Activated CD4-positive, alpha-beta T cell treated with anti-CD3 and anti-CD28 coated beads, Interleukin-2, amount 10 ng/mL, durations not matched to agents 24 days and 14 days (primary cell): ENCODE results near the gene CDH15. TPM values are rescaled to one million over a fixed set of nuclear protein-coding genes. Genes with fewer than 3 reads are reported as not detected.

Source experiments
- DNase-seq: peaks from one replicate; pipeline ENCODE4 v3.0.0; 2022
- H3K27ac Mint-ChIP-seq: one replicate; pipeline ENCODE4 v1.8.0; 2022; ENCODE audit warnings: mild to moderate bottlenecking, mixed read lengths
- H3K27me3 Mint-ChIP-seq: one replicate; pipeline ENCODE4 v1.8.0; 2022; ENCODE audit warnings: mixed read lengths
- H3K36me3 Mint-ChIP-seq: one replicate; pipeline ENCODE4 v1.8.0; 2022; ENCODE audit warnings: low read depth, mild to moderate bottlenecking, mixed read lengths
- H3K4me1 Mint-ChIP-seq: one replicate; pipeline ENCODE4 v1.8.0; 2021; ENCODE audit warnings: mixed read lengths
- H3K4me3 Mint-ChIP-seq: one replicate; pipeline ENCODE4 v1.8.0; 2022; ENCODE audit warnings: mild to moderate bottlenecking, moderate library complexity, mixed read lengths
- H3K9me3 Mint-ChIP-seq: one replicate; pipeline ENCODE4 v1.8.0; 2021; ENCODE audit warnings: mixed read lengths
- intact Hi-C: fragments of 100-400 bp; cut with micrococcal nuclease; formaldehyde crosslinking; loops from one replicate; pipeline ENCODE4 v1.15.1; 2023
- total RNA-seq: library from RNA; stranded (reverse); gene quantifications from 2 replicates; pipeline ENCODE4 v1.2.3, GENCODE V29; 2022

CDH15 gene
- total RNA-seq, 1 donor from 2014 or later = not detected

GRCh38 chr16:89195521-89196171, 24.1 kb downstream of the CDH15 start:
- H3K27me3 Mint-ChIP-seq = peaks cover 8% of the 10 kb centered on the region
- H3K9me3 Mint-ChIP-seq = no peaks in the 10 kb centered on the region
- H3K27ac Mint-ChIP-seq = no peak overlapping the region
- intact Hi-C loops = no loop called here
- H3K4me3 Mint-ChIP-seq = no peak overlapping the region
- no peaks in the 10 kb centered on the region for H3K36me3 Mint-ChIP-seq
- H3K4me1 Mint-ChIP-seq = peaks cover 1% of the 10 kb centered on the region
- no peak for DNase-seq

DNA sequence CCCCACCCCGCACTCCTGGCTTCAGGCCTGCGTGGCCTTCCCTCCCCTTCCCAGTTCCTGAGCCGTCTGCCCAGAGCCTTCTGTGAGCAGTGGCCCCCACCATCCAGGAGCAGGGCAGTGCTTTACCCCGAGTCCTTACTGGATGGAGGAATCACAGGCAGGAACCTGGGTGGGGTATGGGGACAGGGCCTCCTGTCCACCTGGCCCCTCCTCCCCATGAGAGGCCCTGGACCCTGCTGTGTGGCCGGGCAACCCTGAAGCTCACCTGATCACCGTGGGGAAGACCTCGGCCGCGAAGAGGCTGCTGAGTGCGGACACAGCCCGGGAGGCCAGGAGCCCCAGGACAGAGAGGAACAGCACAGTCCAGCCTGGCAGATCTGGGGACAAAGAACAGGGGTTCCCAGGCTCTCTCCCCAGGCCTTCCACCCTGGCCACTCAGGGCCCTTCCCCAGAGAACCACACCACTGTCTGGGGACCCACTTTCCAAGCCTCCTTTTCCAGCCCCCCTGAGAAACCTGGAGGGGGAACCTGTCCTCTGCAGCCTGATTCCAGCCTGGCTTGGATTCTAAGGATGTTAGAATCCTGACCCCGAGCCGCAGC, 25.6 kb downstream of the CDH15 start:
- H3K9me3 Mint-ChIP-seq = no peaks in the 10 kb centered on the region
- intact Hi-C loops = no loop called here
- H3K4me3 Mint-ChIP-seq = no peak overlapping the region
- no peaks in the 10 kb centered on the region for H3K36me3 Mint-ChIP-seq
- peaks cover 3% of the 10 kb centered on the region for H3K4me1 Mint-ChIP-seq
- no peak overlapping the region for H3K27ac Mint-ChIP-seq
- DNase-seq = no peak
- H3K27me3 Mint-ChIP-seq = peaks cover 10% of the 10 kb centered on the region

GRCh38 chr16:89197633-89198416, 26.3 kb downstream of the CDH15 start:
- intact Hi-C loops = no loop called here
- H3K4me1 Mint-ChIP-seq = peaks cover 5% of the 10 kb centered on the region
- H3K9me3 Mint-ChIP-seq = no peaks in the 10 kb centered on the region
- no peak for DNase-seq
- H3K27me3 Mint-ChIP-seq = peaks cover 13% of the 10 kb centered on the region
- H3K27ac Mint-ChIP-seq = no peak overlapping the region
- no peak overlapping the region for H3K4me3 Mint-ChIP-seq
- H3K36me3 Mint-ChIP-seq = no peaks in the 10 kb centered on the region

DNA sequence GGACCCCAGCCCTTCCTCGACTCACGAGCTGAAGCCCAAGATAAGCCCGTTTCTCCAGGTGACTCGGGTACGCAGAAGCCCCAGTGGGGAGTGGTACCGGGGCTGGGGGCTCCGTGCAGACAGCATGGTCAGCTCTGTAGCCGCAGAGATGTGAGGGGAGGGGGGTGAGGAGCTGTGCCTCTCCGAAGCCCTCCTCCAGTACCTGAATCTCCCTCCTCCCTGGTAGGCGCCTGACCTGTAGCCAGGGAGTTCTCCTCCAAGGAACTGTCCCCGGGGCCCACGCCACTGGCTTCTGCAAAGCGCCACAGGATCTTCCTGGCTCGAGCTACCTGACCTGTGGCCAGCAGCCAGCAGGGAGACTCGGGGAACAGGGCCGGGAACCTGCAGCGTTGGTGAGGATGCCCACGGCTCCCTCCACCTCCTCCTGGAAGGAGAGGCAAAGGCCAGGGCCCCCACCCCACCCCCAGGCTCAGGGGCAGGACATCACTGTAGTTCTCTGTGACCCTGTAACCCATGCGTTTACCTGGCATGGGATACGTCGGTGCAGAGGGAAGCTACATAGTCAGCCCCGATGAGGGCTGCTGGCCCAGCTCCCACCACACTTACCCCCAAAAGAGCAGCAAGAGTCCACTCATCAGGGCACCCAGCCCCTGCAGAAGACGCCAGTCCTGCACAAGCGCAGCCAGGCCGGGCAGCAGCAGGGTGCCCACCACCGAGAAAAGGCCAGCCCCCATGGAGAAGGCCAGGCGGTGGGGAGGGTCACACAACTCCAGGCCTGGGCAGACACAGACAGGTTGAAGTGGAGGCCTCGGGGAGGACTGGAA, 27.1 kb downstream of the CDH15 start:
- no peak for DNase-seq
- intact Hi-C loops = no loop called here
- peaks cover 22% of the 10 kb centered on the region for H3K27me3 Mint-ChIP-seq
- no peaks in the 10 kb centered on the region for H3K36me3 Mint-ChIP-seq
- no peak overlapping the region for H3K27ac Mint-ChIP-seq
- H3K9me3 Mint-ChIP-seq = no peaks in the 10 kb centered on the region
- H3K4me3 Mint-ChIP-seq = no peak overlapping the region
- H3K4me1 Mint-ChIP-seq = peaks cover 5% of the 10 kb centered on the region

DNA sequence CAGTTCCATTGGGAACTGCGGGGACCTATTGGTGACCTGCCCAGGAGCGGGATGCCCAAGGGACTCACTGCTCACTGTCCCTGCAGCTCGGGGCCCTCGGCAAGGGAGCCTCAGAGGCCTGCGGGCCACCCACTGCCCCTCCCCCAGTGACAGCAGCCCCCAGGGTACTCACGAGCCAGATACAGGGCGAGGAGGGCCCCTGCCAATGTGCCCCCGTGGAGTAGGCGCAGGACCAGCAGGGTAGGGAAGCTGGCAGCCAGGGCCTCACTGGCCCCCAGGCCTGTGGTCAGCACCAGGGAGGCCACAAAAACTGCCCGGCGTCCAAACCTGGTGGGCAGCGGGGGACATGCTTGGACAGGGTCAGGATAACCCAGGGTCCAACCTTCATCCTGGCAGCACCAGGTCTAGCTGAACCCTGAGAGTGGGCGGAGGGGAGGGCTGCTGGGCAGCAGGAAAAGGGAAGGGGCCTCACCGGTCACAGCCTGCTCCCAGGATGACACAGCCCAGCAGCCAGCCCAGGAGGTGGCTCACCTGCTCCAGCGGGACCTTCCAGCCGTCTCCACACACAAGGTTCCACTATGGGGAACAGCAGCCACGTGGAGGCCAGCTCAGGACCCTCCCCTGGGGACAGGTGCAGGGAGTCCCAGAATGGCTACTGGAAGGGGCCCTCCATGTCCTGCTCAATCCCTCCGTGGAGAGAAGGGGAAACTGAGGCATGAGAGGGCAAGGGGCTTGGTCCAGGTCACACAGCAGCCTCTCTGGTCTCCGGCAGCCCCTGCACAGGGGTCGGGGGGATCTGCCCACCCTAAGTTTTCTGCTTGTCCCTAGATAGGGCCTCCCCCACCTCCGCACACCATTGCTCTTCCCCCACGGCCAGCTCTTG, 27.9 kb downstream of the CDH15 start:
- intact Hi-C loops = loop anchor here (2.0 kb wide), 1 partner anchor 29 kb away; the partner anchor contains the start of gene CDH15
- H3K27ac Mint-ChIP-seq = no peak overlapping the region
- H3K27me3 Mint-ChIP-seq = peaks cover 29% of the 10 kb centered on the region
- no peak for DNase-seq
- peak overlapping the region; percentile 15 for H3K4me3 Mint-ChIP-seq
- H3K9me3 Mint-ChIP-seq = no peaks in the 10 kb centered on the region
- H3K36me3 Mint-ChIP-seq = no peaks in the 10 kb centered on the region
- H3K4me1 Mint-ChIP-seq = peaks cover 5% of the 10 kb centered on the region

DNA sequence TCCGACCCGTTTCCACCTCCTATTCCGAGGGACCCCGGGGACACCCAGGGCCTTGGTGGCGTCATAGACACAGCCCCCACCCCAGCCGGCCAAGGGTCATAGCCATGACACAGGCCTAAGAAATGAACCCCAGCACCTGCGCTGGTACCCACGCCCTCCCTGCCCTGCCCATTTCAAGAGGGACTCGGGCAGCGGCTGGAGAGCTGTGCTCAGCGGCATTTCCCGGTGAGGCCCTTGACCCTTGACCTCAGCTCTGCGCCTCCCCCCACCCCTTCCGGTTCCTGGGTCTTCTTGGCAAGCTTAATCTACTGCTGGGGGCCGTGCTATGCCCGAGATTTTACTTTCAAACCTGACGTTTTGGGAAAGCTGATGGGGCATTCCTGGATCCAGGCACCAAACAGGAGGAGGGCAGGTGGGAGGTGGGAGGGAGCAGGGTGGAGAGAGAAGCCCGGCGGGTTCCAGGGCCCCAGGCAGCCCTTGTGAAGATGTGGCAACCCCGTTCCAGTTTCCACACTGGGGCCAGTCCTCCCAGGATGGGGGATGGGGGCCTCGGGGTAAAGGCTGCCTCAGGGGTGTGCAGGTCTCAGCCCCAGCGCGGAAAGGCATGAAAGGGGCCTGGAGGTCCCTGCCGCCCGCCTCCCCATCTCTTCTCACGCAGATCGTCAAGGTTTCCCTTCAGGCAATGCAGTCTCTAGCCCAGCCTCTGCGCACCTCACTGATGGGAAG, 28.7 kb downstream of the CDH15 start, which contains the start of gene SLC22A31:
SLC22A31 (minus strand) TSS at position 414 of the 726 bp plus-strand sequence; CDS start at position 378, 36 bp downstream.
- DNase-seq = peak; percentile 61
- peaks cover 31% of the 10 kb centered on the region for H3K27me3 Mint-ChIP-seq
- H3K27ac Mint-ChIP-seq = no peak within 1 kb of the TSS
- intact Hi-C loops = loop anchor here (2.0 kb wide), 1 partner anchor 29 kb away; the partner anchor contains the start of gene CDH15
- no peaks in the 10 kb centered on the region for H3K36me3 Mint-ChIP-seq
- no peaks in the 10 kb centered on the region for H3K9me3 Mint-ChIP-seq
- H3K4me3 Mint-ChIP-seq = peak within 1 kb of the TSS; percentile 60
- peaks cover 5% of the 10 kb centered on the region for H3K4me1 Mint-ChIP-seq

- Mint-ChIP-seq H3K4me3 (peak overlapping the region; percentile 60), H3K36me3 (no peaks in the 10 kb centered on the region), H3K27me3 (peaks cover 31% of the 10 kb centered on the region), H3K27ac (no peak overlapping the region), H3K4me1 (peaks cover 5% of the 10 kb centered on the region), H3K9me3 (no peaks in the 10 kb centered on the region)
- intact Hi-C loops = loop anchor here (1.0 to 2.0 kb wide), 2 partner anchors 8 to 30 kb away; partner anchors contain the start of gene CDH15
- peak; percentile 61 for DNase-seq
Measured at GRCh38 chr16:89200850-89201411, 29.4 kb downstream of the CDH15 start.

GRCh38 chr16:89201439-89202377, 30.2 kb downstream of the CDH15 start:
- peaks cover 5% of the 10 kb centered on the region for H3K4me1 Mint-ChIP-seq
- no peak overlapping the region for H3K27ac Mint-ChIP-seq
- peak; percentile 93 for DNase-seq
- intact Hi-C loops = loop anchor here (1.0 to 2.0 kb wide), 2 partner anchors 8 to 31 kb away; partner anchors contain the start of gene CDH15
- H3K4me3 Mint-ChIP-seq = peak overlapping the region; percentile 56
- no peaks in the 10 kb centered on the region for H3K36me3 Mint-ChIP-seq
- H3K27me3 Mint-ChIP-seq = peaks cover 31% of the 10 kb centered on the region
- no peaks in the 10 kb centered on the region for H3K9me3 Mint-ChIP-seq

DNA sequence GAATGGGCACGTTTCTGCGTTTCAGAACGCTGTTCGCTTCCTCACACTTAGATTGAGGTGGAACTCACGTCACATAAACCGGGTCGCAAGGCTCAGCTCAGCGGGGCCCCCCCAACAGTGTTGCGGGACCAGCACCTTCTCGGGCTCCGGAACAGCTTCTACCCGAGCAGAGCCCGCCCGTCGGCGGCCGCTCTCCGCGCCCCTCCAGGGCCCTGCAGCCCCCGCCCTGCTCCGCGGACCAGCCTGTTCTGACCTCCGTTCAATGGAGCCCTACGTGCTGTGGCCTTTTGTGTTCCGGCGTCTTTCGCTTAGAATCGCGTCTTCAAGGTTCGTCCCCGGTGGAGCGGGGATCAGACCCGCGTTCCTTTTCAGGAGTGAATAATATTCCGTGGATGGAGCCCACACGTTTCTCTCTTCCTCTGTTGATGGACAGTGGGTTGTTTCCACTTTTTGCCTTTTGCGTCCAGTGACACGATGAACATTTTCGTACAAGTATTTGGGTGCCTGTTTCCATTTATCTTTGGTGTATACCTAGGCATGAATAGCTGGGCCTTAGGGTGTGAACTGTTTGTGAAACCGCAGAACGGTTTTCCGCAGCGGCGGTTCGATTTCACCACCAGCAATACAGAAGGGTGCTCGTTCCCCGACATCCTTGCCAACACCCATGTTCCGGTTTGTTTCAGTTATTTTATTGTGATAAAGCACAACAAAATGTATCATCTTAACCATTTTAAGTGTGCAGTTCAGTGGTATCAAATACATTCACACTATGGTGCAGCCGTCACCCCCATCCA, 31.1 kb downstream of the CDH15 start:
- intact Hi-C loops = no loop called here
- no peaks in the 10 kb centered on the region for H3K9me3 Mint-ChIP-seq
- H3K4me1 Mint-ChIP-seq = peaks cover 5% of the 10 kb centered on the region
- peak overlapping the region; percentile 56 for H3K4me3 Mint-ChIP-seq
- no peak overlapping the region for H3K27ac Mint-ChIP-seq
- peaks cover 31% of the 10 kb centered on the region for H3K27me3 Mint-ChIP-seq
- DNase-seq = no peak
- H3K36me3 Mint-ChIP-seq = no peaks in the 10 kb centered on the region

DNA sequence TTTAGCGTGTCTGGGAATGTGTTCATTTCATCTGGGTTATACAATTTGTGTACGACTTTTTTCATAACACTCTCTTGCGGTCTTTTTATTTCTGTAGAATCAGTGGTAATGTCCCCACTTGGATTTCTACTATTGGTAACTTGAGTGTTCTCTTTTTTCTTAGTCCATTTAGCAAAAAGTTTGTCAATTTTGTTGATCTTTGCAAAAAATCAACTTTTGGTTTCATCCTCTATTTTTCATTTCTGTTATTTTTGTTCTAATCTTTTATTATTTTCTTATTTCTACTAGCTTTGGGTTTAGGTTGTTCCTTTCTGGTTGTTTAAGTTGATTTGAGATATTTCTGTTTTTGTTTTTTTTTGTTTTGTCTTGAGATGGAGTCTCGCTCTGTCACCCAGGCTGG, 36.4 kb downstream of the CDH15 start:
- intact Hi-C loops = no loop called here
- H3K27ac Mint-ChIP-seq = no peak overlapping the region
- no peaks in the 10 kb centered on the region for H3K36me3 Mint-ChIP-seq
- no peak for DNase-seq
- no peaks in the 10 kb centered on the region for H3K9me3 Mint-ChIP-seq
- H3K4me3 Mint-ChIP-seq = no peak overlapping the region
- peaks cover 17% of the 10 kb centered on the region for H3K27me3 Mint-ChIP-seq
- H3K4me1 Mint-ChIP-seq = no peaks in the 10 kb centered on the region
